GM19043 (cell line): Measurements from ENCODE around the gene RIPK1.

Experiments used
- ATAC-seq: cut with Tn5 transposase; IDR thresholded peaks from one replicate; pipeline ENCODE4 v1.9.1; 2021; ENCODE audit warnings: low read depth; ENCODE audit not compliant: unreplicated experiment

Gene RIPK1

GRCh38 chr6:3159805-3160781 lies 91.8 kb downstream of the RIPK1 start:
- no peak for ATAC-seq

- no peak for ATAC-seq
Observed at GRCh38 chr6:3162067-3162497, 93.8 kb downstream of the RIPK1 start.

GRCh38 chr6:3162565-3163247 lies 94.4 kb downstream of the RIPK1 start:
- peak; percentile 58 for ATAC-seq

GRCh38 chr6:3163248-3163594 lies 94.9 kb downstream of the RIPK1 start:
- ATAC-seq = no peak

GRCh38 chr6:3164388-3164787 lies 96.1 kb downstream of the RIPK1 start:
- no peak for ATAC-seq
